ENCODE results near the gene ZDHHC3.
A peak's percentile ranks its signal among the peaks of the same experiment; 100 is the strongest.

The ZDHHC3 gene

DNA sequence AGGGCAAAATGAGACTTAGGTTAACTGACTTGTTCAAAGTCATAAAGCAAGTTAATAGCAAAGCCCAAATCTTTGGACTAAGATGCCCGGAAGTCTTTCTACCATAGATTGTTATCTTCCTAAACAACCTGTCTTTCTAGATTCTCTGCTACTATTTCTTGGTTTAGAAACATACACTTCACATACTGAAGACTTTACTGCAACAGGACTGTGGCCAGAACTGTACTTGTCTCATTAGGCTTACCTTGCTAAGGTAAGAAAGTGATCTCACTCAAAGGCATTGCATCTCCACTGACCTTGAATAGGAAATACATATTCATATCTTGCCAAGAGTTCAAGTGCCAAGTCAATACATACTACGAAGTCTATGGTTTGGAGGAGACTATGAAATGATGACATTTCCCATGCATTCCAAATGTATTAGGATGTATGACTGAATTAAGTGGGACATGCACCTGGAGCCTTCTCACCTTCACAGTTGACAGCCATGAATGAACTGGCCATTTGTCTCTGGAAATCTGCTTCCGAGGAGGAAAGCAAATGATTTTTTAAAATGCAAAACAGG, 5.0 kb downstream of the ZDHHC3 start:
- no peak for TF ChIP-seq GABPA (IDR thresholded peaks at IDR 0.05; ENCODE audit: low read depth)
- TF ChIP-seq SPI1 (IDR thresholded peaks at IDR 0.05; ENCODE audit: borderline replicate concordance, low read depth): no peak
- TF ChIP-seq REST (IDR thresholded peaks at IDR 0.05; ENCODE audit: insufficient replicate concordance, low read depth): no peak
- TF ChIP-seq, protein P1, sequence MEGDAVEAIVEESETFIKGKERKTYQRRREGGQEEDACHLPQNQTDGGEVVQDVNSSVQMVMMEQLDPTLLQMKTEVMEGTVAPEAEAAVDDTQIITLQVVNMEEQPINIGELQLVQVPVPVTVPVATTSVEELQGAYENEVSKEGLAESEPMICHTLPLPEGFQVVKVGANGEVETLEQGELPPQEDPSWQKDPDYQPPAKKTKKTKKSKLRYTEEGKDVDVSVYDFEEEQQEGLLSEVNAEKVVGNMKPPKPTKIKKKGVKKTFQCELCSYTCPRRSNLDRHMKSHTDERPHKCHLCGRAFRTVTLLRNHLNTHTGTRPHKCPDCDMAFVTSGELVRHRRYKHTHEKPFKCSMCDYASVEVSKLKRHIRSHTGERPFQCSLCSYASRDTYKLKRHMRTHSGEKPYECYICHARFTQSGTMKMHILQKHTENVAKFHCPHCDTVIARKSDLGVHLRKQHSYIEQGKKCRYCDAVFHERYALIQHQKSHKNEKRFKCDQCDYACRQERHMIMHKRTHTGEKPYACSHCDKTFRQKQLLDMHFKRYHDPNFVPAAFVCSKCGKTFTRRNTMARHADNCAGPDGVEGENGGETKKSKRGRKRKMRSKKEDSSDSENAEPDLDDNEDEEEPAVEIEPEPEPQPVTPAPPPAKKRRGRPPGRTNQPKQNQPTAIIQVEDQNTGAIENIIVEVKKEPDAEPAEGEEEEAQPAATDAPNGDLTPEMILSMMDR (IDR thresholded peaks at IDR 0.05; ENCODE audit: insufficient read depth, low read length): no peak
- no peak for TF ChIP-seq POLR2AphosphoS5 (IDR thresholded peaks at IDR 0.05; ENCODE audit: low read depth)
- Histone ChIP-seq H3K27me3 (ENCODE audit: insufficient read depth, poor library complexity, severe bottlenecking) (no peaks in the 10 kb centered on the region), H3K4me3 (replicated peaks; ENCODE audit: insufficient read depth, low read length) (no peak overlapping the region), H3K27ac (replicated peaks) (peak overlapping the region; percentile 89; the same call in 1 of the 2 replicates)
- DNase-seq (ENCODE audit: low read depth in 1 of 2, low spot score in 1 of 2): no peak

GRCh38 chr3:44969828-44970179, 6.2 kb downstream of the ZDHHC3 start:
- TF ChIP-seq SPI1 (IDR thresholded peaks at IDR 0.05; ENCODE audit: borderline replicate concordance, low read depth) (no peak), GABPA (IDR thresholded peaks at IDR 0.05; ENCODE audit: low read depth) (no peak), REST (IDR thresholded peaks at IDR 0.05; ENCODE audit: insufficient replicate concordance, low read depth) (no peak), POLR2AphosphoS5 (IDR thresholded peaks at IDR 0.05; ENCODE audit: low read depth) (no peak)
- TF ChIP-seq, protein P1 (IDR thresholded peaks at IDR 0.05; ENCODE audit: insufficient read depth, low read length): no peak
- no peak for DNase-seq (ENCODE audit: low read depth in 1 of 2, low spot score in 1 of 2)
- peak overlapping the region; percentile 89 for H3K27ac ChIP-seq (replicated peaks)
- H3K4me3 ChIP-seq (replicated peaks; ENCODE audit: insufficient read depth, low read length): no peak overlapping the region
- no peaks in the 10 kb centered on the region for H3K27me3 ChIP-seq (ENCODE audit: insufficient read depth, poor library complexity, severe bottlenecking)

GRCh38 chr3:44969154-44969827, 6.7 kb downstream of the ZDHHC3 start:
- Histone ChIP-seq H3K27me3 (ENCODE audit: insufficient read depth, poor library complexity, severe bottlenecking) (no peaks in the 10 kb centered on the region), H3K27ac (replicated peaks) (peak overlapping the region; percentile 89), H3K4me3 (replicated peaks; ENCODE audit: insufficient read depth, low read length) (no peak overlapping the region)
- peak; percentile 75 to 88 for DNase-seq (ENCODE audit: low read depth in 1 of 2, low spot score in 1 of 2)
- TF ChIP-seq GABPA (IDR thresholded peaks at IDR 0.05; ENCODE audit: low read depth): no peak
- peak; percentile 62 for TF ChIP-seq POLR2AphosphoS5 (IDR thresholded peaks at IDR 0.05; ENCODE audit: low read depth)
- TF ChIP-seq SPI1 (IDR thresholded peaks at IDR 0.05; ENCODE audit: borderline replicate concordance, low read depth): peak; percentile 97
- TF ChIP-seq, protein P1 (IDR thresholded peaks at IDR 0.05; ENCODE audit: insufficient read depth, low read length): peak; percentile 4
